HG03520 (cell line): ENCODE measurements around the gene PARD3B.
A peak's percentile ranks its signal among the peaks of the same experiment; 100 is the strongest.

Experiments
- ATAC-seq: cut with Tn5 transposase; IDR thresholded peaks from one replicate; pipeline ENCODE4 v1.9.1; 2021; ENCODE audit warnings: mild to moderate bottlenecking, moderate library complexity; ENCODE audit not compliant: unreplicated experiment

PARD3B gene

DNA sequence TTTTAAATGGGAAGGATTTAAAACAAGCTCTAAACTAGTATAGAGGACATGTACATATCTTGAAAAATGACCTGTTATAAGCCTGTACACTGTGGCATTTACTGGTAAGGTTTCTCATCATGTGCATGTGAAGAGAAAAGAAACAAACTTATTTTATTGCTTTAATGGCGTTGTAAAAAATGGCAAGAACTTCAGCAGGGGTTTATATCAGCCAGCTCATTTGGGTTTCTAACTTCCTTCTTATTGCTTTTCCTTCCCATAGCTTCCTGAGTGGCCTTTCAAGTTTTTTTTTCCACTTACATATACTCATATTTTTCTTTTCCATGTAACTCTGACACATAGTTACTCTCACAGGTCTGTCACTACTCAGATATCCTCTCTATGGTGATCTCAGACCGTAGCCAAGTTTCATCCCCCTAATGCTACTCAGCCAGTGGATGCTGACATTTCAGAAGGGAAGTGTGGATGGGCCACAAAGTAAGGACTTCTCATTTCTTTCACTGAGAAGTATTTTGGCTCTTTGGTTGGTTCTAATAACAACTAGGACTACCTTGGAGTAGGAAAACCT, 198.2 kb downstream of the PARD3B start:
- ATAC-seq: no peak

GRCh38 chr2:204744506-204744905, 199.2 kb downstream of the PARD3B start:
- no peak for ATAC-seq

- no peak for ATAC-seq
Observed at GRCh38 chr2:204748286-204748685, 203.0 kb downstream of the PARD3B start.

DNA sequence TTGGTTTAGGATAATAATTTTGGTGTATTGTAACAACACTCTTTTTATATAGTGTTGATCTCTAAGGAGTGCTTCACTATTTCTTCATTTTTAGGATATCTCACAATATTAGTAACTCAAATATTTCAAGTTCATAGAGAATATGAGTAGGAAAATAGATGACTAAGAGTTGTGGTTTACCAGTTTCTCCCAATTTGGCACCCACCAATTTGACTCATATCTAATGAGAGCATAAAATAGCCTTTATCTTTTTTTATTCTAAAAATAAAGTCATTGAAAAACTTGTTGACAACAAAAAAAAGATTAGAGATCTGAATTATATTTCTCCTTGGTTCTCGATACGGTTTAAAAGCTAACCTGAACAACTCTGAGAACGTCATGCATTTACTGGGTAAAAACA, 204.0 kb downstream of the PARD3B start:
- ATAC-seq: no peak

DNA sequence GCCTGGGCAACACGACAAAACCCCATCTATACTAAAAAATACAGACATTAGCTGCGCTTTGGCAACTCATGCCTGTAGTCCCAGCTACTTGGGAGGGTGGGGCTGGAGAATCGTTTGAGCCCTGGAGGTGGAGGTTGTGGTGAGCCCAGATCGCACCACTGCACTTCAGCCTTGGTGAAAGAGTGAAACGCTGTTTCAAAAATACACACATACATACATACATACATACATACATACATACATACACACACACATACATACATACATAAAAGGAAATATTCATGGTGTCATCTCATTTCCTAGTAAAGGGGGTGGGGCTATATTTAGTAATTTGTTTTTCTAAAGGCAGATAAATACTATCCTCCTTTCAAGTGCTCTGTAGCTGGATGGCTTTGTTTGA, 205.1 kb downstream of the PARD3B start:
- ATAC-seq: no peak

GRCh38 chr2:204751472-204751871, 206.2 kb downstream of the PARD3B start:
- no peak for ATAC-seq

- no peak for ATAC-seq
Observed at GRCh38 chr2:204753841-204754240, 208.6 kb downstream of the PARD3B start.

DNA sequence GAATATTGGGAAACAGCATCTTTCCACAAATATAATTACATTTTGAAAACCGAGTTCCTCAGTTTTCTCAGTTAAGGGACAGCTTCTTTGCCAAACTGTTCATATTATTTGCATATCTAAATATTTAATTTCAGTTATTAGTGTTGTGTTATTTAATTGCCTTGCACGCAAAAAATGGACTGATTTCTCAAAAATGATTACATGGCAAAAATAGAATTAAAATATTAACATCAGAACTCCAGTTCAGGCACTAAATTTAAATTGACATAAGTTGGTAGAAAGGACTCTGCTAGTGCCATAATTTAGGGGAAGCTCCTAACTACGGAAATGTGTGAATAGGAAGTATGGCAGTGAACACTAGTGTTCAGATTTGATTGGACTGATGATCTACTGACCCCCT, 209.6 kb downstream of the PARD3B start:
- ATAC-seq: no peak

GRCh38 chr2:204763974-204764703, 218.9 kb downstream of the PARD3B start:
- ATAC-seq: no peak

DNA sequence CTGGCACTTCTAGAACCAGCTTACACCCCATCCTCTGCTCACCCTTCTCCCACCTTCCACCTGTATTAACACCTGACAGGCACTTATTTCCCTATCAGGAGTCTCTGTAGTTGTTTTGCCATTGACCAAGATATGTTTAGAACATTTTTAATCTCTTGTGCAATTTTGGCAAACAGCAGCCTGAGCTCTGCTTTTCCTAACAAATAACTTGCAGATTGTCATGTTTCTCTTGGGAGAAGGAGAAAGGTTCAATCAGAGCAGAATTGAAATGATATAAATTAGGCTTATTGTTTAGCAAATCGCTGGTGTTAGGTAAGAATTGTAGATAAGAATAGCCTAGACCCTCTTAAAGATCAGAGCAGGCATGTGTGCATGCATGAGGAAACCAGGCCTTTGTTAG, 225.5 kb downstream of the PARD3B start:
- ATAC-seq: no peak

- no peak for ATAC-seq
Observed at GRCh38 chr2:204771721-204772120, 226.4 kb downstream of the PARD3B start.

DNA sequence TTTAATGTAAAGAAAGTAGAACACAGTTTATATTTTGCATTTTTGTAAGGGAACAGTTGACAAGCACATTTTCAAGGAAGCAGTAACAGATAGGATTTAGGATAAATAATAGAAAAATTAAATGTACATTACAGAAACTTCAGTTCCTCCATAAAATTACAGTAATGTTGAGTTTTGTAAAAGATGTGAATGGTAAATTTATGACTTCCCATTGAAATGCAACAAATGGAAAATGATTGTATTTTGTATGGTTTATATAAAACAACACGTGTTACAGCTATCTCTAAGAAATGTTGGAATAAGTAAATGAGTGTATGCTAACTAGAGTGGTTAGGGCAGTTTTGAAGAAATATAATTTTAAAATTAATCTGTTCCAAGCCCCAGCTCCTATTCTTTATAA, 227.3 kb downstream of the PARD3B start:
- ATAC-seq: no peak

DNA sequence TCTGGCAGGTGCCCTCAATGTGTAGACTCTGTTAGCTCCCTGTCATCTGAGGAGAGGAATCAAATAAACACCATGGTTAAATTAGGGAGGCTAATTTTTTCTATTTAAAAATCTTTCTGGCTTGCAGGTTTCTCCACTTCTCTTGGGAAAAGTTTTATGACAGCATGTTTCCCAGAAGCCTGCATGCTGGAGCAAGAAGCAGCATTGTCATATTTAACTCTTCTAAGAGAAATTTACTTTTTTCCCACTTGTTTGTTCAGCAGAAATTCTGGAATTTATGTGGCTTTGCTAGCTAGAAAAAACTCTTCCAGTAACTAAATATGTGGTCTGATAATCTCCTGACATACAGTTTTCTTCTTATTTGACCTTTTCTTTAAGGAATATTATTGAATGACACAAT, 230.5 kb downstream of the PARD3B start:
- ATAC-seq: no peak

DNA sequence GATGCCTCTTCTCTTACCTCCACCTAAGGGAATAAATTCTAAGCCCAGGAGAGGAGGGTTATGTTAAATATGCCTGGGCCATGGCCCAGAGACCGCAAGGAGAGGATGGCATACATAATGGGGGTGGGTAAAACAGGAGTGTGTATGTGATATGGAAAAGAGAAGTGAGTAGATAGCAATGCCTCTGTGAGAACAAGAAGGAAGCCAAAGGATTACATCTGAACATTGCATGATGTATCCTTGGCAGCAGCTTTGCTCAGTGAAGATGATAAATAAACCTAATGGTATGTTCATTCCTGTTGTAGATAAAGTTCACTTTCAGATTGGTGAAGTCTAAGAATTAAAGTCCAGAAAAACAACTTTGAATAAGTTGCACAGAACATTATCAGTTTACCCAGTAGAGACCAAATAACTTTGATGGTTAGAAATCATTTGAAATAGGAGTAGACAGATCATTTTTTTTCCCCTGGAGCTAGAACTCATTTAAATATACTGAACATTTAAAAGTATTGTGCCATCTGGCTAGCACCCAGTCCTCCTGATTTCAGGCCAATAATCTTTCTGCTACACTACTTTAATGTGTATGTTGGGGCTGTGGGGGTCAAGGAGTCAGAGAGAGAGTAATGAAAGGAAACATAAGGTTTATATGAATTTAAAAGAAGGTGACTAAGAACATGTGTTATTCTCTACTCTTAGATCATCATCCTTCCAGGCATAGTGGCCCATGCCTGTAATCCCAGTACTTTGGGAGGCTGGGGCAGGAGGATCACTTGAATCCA, 231.7 kb downstream of the PARD3B start:
- ATAC-seq: no peak

DNA sequence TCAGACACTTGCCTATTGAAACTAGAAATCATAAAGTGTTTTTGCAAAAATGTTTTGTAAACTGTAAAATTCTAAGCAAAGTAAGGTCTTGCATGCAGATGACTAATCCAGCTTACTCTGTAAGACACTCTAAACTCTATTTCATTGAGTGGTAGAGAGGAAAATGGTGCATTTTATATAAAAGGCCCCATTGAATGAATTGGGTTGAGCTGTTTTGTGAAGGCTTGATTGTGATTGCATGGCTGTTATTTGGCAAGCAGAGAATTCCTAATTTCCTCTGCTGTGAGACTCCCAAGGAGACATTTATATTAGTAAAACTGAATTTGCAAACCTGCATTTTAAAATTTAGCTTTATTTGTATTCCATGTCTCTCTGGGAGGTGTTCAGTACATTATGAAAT, 234.5 kb downstream of the PARD3B start:
- ATAC-seq: no peak

GRCh38 chr2:204781941-204782340, 236.7 kb downstream of the PARD3B start:
- no peak for ATAC-seq

DNA sequence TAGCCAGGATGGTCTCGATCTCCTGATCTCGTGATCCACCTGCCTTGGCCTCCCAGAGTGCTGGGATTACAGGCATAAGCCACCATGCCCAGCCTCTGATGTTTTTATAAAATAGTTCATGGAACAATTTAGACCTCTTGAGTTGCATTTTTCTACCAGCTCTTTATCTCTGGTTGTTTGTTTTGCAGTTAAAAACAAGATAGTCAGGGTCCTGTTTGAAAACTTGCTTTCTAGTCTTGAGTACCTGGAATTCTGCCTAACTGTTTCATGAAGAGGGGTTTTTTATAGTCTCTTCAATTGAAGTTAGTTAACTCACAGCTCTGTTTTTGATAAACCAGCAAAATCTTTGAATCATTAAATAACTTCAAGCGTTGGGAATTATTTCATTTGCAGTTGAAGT, 244.8 kb downstream of the PARD3B start:
- no peak for ATAC-seq

- ATAC-seq: no peak
Observed at GRCh38 chr2:204791230-204791629, 246.0 kb downstream of the PARD3B start.

DNA sequence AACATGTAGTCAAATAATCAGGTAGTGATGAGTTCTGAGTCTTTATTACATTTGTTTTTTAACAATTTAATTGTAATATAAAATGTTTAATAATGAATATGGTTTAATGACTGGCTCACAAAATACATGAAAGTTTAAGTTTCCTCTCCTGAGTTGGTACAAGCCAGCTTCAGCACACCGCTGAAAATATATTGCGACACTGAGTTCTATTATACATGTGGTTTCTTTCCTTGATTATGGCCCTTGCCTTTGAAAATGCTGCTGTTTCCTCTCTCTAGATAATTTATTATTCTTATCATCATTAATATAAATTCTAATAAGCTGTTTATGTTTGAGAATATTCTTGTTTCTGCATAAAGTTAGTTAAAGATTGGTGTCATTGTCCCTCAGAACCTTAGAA, 249.3 kb downstream of the PARD3B start:
- no peak for ATAC-seq

GRCh38 chr2:204795156-204795555, 249.9 kb downstream of the PARD3B start:
- ATAC-seq: no peak

- ATAC-seq: peak; percentile 95
Observed at GRCh38 chr2:204796581-204796980, 251.3 kb downstream of the PARD3B start.

- no peak for ATAC-seq
Observed at GRCh38 chr2:204799791-204800190, 254.5 kb downstream of the PARD3B start.
